Measurements from ENCODE around the gene HUWE1.
"Not testable (repeated sequence)": the region's sequence is repeated elsewhere in the genome, so short reads cannot be mapped to it uniquely, and the experiment has no call there.

Gene HUWE1

DNA sequence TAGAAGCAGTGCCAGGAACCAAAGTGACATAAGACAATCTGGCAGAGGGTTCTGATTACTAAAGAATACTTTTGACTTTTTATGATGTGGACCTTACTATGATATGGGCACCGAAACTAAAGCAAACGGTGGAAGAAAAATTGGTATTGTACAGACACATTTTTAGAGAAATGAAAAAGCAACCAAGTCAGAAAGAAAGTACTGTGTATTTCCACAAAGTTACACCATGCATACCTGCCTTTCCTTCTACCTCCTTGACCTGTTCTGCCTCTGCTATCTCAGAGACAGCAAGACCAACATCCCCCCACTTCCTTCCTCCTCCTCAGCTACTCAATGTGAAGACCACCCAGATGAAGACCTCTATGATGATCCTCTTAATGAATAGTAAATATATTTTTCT is 88.3 kb downstream of the HUWE1 start:
- DNase-seq = no peak

DNA sequence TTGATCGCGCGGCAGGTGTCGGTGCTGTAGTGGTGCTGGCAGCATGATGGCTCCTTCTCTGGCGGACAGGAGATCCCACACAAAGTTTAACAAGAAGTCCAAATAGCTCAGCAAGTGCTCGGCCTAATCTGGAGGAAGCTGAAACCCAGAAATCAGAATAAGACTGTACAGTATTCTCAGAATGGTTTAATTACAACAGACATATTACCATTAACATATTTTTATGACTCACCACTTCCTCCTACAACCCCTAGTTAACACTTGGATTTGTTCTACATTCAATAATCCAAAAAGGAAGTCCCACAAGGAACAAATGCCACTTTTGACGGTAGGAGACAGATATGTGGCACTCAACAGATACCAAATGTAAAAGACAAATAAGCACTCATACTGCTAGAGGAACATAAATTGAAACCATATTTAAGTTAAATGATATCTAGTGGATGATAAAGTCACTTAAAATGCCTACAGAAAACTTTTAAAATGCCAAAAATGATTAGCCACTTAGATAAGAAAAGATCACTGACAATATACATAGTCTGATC is 91.2 kb downstream of the HUWE1 start:
- no peak for DNase-seq

DNA sequence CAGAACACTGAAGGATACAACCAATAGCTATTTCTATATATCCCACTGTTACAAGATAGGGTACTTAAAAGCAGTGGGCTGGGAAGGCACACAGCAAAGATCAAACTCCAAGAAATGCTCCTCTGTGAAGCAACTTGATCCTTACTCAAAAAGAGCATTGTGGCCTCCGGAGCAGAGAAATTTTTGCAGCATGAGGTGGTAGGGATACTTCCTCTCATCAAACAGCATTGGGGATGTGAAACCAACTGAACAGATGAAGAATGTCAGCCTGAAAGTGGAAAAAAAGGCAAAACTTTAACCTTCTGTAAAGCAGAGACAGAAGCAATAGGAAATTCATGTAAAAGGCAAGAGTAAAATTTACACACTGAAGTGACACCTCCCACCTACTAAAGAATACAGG is 92.2 kb downstream of the HUWE1 start:
- no peak for DNase-seq

DNA sequence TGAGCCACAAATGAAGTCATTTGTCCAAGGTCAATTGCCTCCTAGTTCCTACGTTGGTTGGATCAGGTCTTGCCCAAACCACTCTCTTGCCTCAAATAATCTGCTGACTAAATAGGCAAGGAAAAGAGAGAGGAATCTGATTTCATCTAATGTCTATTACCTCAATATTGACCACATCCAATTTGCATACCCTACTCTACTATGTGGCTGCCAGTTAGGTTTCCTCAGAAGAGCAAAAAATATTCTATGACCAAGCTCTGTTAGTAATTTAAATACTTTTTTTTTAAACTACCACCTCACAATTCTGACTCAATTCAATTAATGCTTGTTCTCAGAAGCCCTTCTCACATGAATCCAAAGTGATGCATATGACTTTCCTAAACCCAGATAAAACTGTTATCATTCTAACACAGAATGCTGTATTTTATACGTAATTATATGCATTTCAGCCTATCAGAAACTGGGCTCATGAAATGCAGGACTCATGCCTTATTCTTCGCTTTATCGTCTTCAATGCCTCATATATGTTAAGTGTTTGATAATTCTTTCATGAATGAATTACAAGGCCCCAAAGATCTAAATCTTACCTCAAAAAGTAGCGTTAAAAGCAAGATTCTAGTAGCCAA is 98.6 kb downstream of the HUWE1 start:
- DNase-seq = no peak

DNA sequence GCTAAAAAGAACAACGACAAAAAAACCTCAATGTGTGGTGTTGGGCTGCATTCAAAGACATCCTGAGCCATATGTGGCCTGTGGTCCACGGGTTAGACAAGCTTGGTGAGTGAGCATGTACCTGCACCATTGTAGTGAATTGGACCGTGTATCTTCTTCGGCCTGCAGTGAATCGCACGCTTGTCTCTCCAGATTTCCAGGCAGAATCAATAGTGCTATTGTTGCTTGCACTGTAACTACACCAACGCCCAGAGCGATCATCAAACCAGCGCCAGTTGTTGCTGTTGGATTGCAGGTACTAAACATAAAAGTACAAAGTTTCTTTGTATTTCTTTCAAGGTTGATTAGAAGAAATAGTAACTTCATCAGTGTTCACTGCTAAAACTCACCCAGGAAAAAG is 101.6 kb downstream of the HUWE1 start:
- DNase-seq = no peak

DNA sequence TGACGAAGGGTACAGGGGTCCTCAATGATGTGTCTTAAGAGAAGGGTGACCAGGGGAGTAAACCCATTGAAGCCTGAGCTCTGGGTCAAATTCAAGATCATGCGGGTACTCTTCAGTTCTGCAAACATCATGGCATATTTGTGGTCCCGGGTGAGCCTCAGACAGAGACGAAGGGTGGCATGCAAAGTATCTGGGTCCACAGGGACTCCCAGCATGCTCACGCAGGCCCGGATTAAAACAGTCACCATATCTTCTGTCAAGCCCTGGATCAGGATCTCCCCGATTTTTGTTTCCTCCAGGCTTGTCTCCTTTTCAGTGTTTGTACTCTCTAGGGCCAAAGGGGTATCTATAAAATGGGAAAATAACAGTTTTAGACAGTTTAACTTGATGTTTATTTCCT is 102.9 kb downstream of the HUWE1 start:
- no peak for DNase-seq

DNA sequence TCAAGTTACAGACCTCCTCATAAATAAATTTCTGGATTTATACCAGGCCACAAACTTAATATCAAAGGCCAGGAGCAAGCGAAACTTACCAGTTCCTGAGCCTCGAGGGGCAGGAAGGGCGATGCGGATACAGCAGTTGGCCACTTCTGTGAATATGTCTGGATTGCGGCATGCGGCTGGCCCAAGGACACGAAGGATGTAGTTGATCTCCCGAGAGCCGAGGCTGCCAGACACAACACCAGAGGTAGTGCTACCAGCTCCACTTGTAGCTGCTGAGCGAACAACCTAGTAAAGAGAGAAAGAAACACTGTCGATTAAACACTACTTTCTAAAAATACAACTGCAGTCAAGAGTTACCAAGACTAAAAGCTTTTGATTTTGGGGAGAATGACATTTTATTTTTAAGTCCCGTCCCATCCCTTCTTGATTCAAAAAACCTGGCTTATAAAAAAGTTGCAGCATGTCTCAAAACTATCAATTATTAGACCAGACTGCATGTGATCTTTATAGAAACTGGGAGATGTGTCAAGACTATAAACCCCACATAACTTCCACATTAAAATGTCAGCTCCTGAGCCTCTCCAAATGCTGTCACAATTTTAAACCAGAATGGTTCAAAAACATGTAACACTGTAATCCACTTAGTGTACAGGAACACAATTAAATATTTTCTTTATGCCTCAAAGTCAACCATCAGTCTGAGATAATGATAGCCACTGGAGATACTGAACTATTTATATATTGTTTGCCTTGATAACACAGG is 105.6 kb downstream of the HUWE1 start:
- no peak for DNase-seq

DNA sequence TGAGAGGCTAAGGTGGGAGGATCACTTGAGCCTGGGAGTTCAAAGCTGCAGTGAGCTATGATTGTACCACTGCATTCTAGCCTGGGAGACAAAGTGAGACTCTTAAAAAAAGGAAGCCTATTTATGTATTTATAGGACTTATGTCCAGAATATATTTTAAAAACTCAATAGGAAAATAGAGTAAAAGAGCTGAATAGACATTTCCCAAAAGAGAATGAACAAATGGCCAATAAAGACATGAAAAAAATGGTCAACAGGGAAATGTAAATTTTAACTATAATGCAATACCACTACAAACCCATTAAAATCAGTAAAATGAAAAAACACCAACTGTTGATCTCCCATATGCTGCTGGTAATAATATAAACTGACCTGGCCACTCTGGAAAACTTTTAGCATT is 115.0 kb downstream of the HUWE1 start:
- DNase-seq = no peak

DNA sequence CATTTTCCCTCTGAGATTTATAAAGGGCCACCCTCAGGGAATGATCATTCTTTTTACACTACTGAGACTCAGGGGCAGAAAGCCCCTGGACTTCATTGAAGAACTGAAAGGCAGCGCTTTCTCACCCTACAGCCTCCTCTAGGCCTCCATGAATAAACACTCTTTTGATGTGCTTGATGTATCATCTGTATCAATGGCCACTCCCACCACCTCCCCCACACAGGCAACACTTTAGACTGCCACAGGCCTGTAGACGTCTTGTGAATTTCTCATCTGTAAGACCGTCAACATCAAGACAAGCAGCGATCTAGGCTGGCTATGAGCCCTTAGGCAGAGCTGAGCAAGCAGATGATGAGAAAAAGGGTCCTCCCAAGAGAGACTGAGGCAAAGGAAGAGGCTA is 123.2 kb downstream of the HUWE1 start:
- no peak for DNase-seq

DNA sequence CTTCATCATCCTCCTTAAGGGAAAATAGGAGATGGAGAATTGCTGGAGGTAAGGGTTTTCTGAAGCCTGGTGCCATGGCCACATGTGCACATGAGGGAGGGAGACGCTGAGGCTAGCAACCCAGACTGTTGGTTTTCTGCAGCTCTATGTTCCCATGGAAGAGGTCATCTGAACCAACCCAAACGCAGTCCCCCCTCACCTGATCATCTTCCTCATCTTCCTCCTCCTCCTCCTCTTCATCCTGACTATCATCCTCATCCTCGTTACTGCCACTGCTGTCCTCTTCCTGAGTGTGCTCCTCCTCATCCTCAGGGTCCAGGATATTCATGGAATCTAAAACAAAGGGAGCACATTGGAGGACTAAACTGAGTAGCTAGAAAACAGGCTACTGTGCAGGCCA is 124.6 kb downstream of the HUWE1 start:
- DNase-seq = no peak

DNA sequence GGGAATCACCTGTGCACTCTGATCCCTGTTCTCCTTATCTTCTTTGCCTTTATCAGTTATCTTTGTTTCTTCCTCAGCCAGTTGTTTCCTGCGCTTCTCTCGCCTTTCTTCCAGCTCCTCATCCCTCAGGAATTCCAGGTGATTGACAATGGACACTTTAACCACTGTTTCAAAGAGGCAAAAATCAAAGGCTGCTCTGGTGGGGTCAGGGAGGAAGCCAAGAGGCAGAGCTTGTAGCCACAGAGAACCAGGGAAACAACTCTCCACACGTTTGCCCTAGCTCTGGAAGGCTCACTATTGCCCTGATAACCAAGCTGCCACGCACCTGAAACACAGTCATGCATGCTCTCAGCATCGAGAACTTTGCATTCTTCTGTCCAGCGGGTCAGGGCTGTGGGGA is 127.9 kb downstream of the HUWE1 start:
- no peak for DNase-seq

DNA sequence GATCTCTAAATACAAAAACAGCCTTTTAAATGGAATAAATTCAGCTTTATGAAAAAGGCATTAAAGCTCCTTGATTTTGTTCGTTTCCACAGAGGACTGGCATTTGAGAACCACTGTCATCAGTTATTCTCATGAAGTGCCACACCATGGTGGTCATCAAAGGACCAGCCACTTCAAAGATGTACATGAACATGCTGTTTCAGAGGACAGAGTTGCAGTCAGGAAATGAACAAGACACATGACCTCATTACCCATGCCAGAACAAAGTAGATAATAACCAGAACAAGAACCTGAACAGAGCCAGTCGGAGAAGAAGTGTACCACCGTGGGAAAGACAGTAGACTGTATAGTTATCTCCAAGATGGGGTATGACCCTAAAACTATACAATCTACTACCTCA is 129.7 kb downstream of the HUWE1 start:
- no peak for DNase-seq

DNA sequence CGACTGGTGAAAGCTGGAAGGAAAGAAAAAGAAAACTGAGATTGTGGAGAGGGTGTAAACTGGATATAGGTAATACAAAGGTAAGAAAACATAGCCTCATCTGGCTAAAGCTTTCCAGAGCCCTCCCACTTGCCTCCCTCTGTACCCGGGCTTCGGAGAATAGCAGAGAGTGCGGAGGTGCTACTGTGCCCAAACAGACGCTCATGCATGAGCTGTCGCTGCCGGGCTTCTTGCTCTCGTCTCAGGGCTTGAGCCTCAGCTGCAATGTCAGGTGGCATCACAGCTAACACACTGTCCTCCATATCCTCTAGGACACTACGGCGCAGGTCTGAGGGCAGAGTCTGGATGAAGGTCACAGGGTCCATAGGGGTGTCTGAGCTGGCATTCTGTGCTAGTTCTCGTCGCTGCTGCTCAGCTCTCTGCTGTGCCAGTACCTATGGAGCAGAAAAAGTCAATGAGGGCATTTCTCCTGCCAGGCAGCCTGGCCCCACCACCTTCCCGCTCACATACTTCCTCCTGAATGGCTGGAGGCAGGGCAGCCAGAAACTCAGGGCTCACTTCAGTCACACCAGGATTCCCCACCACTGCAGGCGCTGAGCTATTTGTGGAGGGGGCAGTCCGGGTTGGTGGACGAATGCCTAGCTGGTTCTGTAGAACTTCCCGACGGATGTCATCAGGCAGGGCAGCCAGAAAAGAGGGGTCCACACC is 135.6 kb downstream of the HUWE1 start:
- no peak for DNase-seq

DNA sequence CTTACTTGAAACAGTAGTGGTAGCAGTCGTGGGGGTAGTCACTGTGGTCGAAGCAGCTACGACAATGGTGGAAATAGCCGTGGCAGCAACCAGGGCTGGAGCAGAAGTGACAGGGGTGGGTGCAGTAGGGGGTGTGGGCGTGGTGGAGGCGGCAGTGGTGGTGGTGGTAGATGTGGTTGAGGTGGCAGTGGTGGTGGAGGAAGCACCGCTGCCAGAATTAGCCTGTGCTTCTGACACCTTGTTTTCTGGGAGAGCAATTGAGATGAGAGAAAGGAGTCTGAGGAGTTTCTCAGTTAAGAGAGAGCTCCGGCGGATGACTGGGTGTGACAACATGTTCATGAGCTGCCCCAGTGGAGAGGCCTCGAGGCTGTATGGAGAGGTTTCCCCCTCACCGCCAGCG is 138.9 kb downstream of the HUWE1 start:
- no peak for DNase-seq

DNA sequence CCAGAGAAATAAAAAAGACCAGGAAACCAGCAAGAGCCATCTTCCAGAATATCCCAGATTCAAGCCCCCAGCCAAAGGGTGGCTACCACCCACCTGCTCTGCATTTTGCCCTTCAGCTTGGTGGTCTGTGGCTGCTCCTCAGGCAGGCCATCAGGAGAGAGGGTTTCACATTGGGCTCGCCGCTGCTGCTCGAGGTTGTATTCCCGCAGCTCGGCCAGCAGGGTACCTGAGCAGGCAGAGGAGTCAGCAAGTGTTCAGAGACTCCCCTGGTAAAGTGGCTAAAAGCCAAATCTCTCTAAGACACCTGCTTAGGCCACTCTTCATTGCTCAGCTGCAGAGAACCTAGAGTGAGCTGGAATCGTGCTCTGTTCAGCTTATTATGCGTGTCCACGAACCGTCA is 141.6 kb downstream of the HUWE1 start:
- DNase-seq = no peak

DNA sequence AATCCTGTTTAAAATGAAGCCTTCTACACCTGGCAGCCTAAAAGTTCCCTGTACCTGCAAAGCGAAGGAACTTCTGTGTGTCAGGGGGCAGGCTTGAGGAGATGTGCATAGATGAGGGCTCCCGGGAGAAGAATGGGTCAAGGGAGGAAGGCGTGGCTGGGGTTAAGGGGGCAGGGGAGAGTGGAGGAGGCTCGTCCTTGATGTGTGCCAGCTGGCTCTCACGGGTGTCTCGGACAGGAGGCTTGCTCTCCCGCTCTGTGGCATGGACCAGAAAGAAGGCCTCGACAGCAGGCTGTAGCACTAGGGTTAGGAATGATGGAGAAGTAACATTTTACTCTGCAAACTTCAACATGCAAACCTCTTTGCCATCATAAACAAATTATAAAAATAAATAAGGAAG is 147.7 kb downstream of the HUWE1 start:
- DNase-seq = no peak

DNA sequence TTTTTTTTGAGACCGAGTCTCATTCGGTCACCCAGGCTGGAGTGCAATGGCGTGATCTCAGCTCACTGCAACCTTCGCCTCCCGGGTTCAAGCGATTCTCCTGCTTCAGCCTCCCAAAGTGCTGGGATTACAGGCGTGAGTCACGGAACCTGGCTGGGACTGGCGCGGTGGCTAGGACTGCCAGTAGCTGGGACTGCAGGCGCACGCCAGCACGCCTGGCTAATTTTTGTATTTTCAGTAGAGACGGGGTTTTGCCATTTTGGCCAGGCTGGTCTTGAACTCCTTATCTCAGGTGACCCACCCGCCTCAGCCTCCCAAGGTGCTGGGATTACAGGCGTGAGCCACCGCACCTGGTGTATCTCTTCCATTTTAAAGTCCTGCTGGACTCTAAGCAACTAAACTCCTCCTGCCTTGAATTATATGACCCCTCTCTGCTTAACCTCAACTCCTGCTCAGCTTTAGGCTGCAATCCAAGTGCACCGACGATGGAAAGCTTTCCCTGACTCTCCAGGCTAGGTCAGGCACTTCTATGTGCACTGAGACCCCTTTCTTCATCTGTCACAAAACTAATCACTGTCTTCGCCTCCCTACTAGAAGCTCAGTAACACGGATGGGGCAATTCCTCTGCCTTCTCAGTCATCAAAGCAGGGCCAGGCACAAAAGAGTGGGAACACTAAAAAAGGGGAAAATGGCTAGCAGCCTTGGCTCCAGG is 155.1 kb downstream of the HUWE1 start:
- not testable (repeated sequence) for DNase-seq

DNA sequence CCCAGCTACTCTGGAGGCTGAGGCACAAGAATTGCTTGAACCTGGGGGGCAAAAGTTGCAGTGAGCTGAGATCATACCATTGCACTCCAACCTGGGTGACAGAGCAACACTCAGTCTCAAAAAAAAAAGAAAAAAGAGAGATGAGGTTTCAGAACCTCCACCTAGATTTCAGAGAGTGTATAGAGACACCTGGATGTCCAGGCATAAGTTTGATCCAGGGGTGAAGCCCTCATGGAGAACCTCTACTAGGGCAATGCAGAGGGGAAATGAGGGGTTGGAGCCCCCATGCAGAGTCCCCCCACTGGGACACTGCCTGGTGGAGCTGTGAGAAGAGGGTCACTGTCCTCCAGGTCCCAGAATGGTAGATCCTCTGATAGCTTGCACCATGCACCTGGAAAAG is 159.5 kb downstream of the HUWE1 start:
- no peak for DNase-seq

DNA sequence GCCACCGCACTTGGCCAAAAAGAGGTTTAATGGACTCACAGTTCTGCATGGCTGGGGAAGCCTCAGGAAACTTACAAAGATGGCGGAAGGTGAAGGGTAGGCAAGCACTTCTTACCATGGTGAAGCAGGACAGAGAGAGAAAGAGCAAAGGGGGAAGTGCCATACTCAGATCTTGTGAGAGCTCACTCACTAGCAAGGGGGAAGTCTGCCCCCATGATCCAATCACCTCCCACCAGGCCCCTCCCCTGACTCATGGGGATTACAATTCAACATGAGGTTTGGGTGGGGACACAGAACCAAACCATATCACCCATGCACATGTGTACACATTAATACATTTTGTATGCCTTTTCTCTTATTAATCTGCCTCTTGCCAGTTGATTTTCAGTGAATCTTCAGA is 175.2 kb downstream of the HUWE1 start:
- no peak for DNase-seq

DNA sequence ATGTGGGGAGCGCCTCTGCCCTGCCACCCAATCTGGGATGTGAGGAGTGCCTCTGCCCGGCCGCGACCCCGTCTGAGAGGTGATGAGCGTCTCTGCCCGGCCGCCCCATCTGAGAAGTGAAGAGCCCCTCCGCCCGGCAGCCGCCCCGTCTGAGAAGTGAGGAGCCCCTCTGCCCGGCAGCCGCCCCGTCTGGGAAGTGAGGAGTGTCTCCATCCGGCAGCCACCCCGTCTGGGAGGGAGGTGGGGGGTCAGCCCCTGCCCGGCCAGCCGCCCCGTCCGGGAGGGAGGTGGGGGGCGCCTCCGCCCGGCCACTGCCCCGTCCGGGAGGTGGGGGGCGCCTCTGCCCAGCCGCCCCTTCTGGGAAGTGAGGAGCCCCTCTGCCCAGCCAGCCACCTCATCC is 182.5 kb downstream of the HUWE1 start:
- DNase-seq = not testable (repeated sequence)

DNA sequence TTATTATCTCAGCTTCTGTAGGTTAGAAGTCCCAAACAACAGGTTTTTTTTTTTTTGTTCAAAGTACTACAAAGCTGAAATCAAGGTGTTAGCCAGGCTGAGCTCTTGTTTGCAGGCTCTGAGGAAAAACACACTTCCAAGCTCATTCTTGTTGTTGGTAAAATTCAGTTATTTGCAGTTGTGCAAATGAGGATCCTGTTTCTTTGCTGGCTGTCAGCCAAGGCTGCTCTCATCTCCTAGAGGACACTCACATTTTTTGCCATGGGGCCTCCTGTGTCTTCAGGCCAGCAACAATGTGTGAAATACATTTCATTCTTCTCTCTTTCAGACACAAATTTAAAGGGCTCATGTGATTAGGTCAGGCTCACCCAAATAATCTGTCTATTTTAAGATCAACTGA is 192.1 kb downstream of the HUWE1 start:
- no peak for DNase-seq

DNA sequence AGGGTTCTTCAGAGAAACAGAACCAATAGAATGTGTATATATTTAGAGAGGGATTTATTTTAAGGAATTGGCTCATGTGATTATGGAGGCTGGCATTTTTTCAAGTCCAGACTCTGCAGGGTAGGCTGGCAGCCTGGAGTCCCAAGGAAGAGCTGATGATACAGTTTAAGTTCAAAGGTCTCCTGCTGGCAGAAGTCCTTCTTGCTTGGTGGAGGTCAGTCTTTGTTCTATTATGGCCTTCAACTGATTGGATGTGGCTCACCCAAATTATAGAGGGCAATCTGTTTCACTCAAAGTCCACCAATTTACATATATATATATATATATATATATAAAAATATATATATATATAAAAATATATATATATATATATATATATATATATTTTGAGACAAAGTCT is 200.2 kb downstream of the HUWE1 start:
- no peak for DNase-seq

DNA sequence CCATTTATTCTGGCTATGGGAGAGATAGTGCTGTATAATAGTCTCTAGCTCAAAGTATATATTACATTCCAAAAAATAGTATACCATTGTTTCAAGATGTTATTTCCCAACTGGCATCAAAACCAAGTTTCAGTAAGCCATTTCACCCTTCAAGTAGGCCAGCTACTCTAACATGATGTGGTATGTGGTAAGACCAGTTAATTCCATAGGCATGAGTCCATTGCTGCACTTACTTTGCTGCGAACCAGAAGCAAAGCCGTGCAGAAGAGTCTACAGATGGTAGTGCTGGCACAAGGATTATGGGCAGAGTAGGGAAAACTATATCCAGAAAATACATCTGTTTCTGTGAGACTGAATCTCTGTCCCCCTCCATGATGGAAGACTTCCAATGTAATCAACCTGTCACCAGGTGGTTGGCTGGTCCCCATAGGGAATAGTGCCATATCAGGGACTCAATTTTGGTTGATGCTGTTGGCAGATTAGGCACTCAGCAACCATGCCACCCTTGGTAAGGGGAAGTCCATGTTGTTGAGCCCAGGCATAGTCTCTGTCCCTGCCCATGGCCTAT is 202.6 kb downstream of the HUWE1 start:
- DNase-seq = no peak

Measured in activated CD4-positive, CD25-positive, alpha-beta regulatory T cell treated with anti-CD3 and anti-CD28 coated beads, Interleukin-2, amount 50 U/mL, for 72 hours (primary cell).